ENCODE data around the gene CCDC92.

GRCh38 chr12:123989753-123990152 lies 17.1 kb upstream of the CCDC92 start:
- TF ChIP-seq, protein P1, sequence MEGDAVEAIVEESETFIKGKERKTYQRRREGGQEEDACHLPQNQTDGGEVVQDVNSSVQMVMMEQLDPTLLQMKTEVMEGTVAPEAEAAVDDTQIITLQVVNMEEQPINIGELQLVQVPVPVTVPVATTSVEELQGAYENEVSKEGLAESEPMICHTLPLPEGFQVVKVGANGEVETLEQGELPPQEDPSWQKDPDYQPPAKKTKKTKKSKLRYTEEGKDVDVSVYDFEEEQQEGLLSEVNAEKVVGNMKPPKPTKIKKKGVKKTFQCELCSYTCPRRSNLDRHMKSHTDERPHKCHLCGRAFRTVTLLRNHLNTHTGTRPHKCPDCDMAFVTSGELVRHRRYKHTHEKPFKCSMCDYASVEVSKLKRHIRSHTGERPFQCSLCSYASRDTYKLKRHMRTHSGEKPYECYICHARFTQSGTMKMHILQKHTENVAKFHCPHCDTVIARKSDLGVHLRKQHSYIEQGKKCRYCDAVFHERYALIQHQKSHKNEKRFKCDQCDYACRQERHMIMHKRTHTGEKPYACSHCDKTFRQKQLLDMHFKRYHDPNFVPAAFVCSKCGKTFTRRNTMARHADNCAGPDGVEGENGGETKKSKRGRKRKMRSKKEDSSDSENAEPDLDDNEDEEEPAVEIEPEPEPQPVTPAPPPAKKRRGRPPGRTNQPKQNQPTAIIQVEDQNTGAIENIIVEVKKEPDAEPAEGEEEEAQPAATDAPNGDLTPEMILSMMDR (IDR thresholded peaks at IDR 0.05; ENCODE audit: poor library complexity, severe bottlenecking), result no peak
- TF ChIP-seq SMC3 (conservative IDR thresholded peaks at IDR 0.05; ENCODE audit: poor library complexity) (no peak), RAD21 (conservative IDR thresholded peaks at IDR 0.05) (no peak), EP300 (conservative IDR thresholded peaks at IDR 0.05; ENCODE audit: poor library complexity, severe bottlenecking) (no peak), EZH2 (IDR thresholded peaks at IDR 0.05; ENCODE audit: borderline replicate concordance, insufficient read depth, low read length, poor library complexity, severe bottlenecking) (no peak), MXI1 (conservative IDR thresholded peaks at IDR 0.05; ENCODE audit: poor library complexity, severe bottlenecking) (no peak), POLR2AphosphoS5 (IDR thresholded peaks at IDR 0.05) (no peak), REST (IDR thresholded peaks at IDR 0.05; ENCODE audit: borderline replicate concordance) (no peak)
